ENCODE results near the gene AP1S2.

GRCh38 chrX:15838017-15838416 is 16.6 kb downstream of the AP1S2 start:
- TF ChIP-seq POLR2A (IDR thresholded peaks at IDR 0.05): no peak
- TF ChIP-seq, protein P1, sequence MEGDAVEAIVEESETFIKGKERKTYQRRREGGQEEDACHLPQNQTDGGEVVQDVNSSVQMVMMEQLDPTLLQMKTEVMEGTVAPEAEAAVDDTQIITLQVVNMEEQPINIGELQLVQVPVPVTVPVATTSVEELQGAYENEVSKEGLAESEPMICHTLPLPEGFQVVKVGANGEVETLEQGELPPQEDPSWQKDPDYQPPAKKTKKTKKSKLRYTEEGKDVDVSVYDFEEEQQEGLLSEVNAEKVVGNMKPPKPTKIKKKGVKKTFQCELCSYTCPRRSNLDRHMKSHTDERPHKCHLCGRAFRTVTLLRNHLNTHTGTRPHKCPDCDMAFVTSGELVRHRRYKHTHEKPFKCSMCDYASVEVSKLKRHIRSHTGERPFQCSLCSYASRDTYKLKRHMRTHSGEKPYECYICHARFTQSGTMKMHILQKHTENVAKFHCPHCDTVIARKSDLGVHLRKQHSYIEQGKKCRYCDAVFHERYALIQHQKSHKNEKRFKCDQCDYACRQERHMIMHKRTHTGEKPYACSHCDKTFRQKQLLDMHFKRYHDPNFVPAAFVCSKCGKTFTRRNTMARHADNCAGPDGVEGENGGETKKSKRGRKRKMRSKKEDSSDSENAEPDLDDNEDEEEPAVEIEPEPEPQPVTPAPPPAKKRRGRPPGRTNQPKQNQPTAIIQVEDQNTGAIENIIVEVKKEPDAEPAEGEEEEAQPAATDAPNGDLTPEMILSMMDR (IDR thresholded peaks at IDR 0.05): no peak
- no peak for TF ChIP-seq EP300 (IDR thresholded peaks at IDR 0.05)
